HG03045 (cell line): ENCODE data around the gene TET3.

Source experiments
- ATAC-seq: cut with Tn5 transposase; IDR thresholded peaks from one replicate; pipeline ENCODE4 v1.9.1; 2021; ENCODE audit warnings: mild to moderate bottlenecking, moderate library complexity; ENCODE audit not compliant: unreplicated experiment

TET3 gene

GRCh38 chr2:73963385-73964120 is 21.2 kb upstream of the TET3 start:
- no peak for ATAC-seq

- no peak for ATAC-seq
Measured at GRCh38 chr2:73964223-73964622, 20.5 kb upstream of the TET3 start.

GRCh38 chr2:73965053-73965452 is 19.7 kb upstream of the TET3 start:
- no peak for ATAC-seq

GRCh38 chr2:73968357-73968937 is 16.3 kb upstream of the TET3 start:
- no peak for ATAC-seq

GRCh38 chr2:73969356-73969755 is 15.4 kb upstream of the TET3 start:
- ATAC-seq, result no peak

- ATAC-seq, result peak; percentile 10
Measured at GRCh38 chr2:73970141-73970803, 14.4 kb upstream of the TET3 start.

GRCh38 chr2:73970850-73971471 is 13.7 kb upstream of the TET3 start:
- peak; percentile 68 for ATAC-seq

GRCh38 chr2:73971722-73972121 is 13.0 kb upstream of the TET3 start:
- no peak for ATAC-seq

GRCh38 chr2:73972846-73973245 is 11.9 kb upstream of the TET3 start:
- ATAC-seq, result no peak

- ATAC-seq, result no peak
Measured at GRCh38 chr2:73975731-73976130, 9.0 kb upstream of the TET3 start.

- no peak for ATAC-seq
Measured at GRCh38 chr2:73976803-73977202, 7.9 kb upstream of the TET3 start.

- no peak for ATAC-seq
Measured at GRCh38 chr2:73977466-73977865, 7.2 kb upstream of the TET3 start.

GRCh38 chr2:73979021-73979420 is 5.7 kb upstream of the TET3 start:
- ATAC-seq, result no peak

- ATAC-seq, result no peak
Measured at GRCh38 chr2:73979686-73980085, 5.0 kb upstream of the TET3 start.

GRCh38 chr2:73980566-73980965 is 4.1 kb upstream of the TET3 start:
- ATAC-seq, result no peak

GRCh38 chr2:73981081-73982001 is 3.4 kb upstream of the TET3 start:
- no peak for ATAC-seq

GRCh38 chr2:73982140-73982617 is 2.5 kb upstream of the TET3 start:
- ATAC-seq, result no peak

GRCh38 chr2:73983322-73984202 is 1.1 kb upstream of the TET3 start:
- no peak for ATAC-seq

- peak; percentile 21 for ATAC-seq
Measured at GRCh38 chr2:73984922-73985307, 205 bp downstream of the TET3 start.
